LNCaP clone FGC (cell line): Measurements from ENCODE around the gene MTRF1L.
A peak's percentile ranks its signal among the peaks of the same experiment; 100 is the strongest.

Source experiments
- DNase-seq: peaks from one replicate; pipeline ENCODE4 v3.0.0-alpha.2; 2011; ENCODE audit warnings: low read depth
- H3K4me3 ChIP-seq: 2 replicates; pipeline ENCODE4 v1.5.1; 2011; ENCODE audit warnings: mild to moderate bottlenecking, low read depth, low read length, control low read depth
- TF ChIP-seq, protein P1 (sequence below): IDR thresholded peaks from 2 replicates; pipeline ENCODE4 v1.5.1; 2012; ENCODE audit warnings: mild to moderate bottlenecking; ENCODE audit not compliant: control insufficient read depth, insufficient read depth; ENCODE audit errors: extremely low read depth

Gene MTRF1L

DNA sequence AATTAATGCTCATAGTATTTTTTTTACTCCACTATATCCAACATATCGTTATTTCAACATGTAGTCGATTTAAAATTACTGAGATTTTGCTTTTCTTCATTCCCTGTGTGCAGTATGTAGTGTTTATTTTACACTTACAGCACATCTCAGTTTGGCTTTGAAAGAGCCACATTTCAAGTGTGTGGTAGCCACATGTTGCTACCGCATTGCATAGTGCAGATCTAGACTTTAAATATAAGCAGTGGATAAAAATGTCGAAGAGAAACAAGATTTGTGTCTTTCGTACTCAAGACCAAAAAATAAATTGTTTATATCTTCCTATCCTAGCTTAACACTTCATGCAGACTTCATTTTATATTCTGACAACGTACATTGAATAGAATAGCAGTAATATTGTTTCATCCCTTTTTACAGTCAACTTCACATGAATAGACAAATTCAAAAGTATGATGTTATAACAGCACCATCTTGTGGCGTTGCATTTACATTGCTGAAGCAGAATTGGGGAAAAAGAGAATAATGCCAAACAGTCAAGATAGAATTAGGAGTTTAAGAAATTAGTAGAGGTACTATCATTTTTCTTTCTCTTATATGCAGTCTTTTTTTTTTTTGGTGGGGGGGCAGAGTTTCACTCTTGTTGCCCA, 49.5 kb downstream of the MTRF1L start:
- H3K4me3 ChIP-seq, result no peak overlapping the region
- peak; percentile 11 for DNase-seq
- TF ChIP-seq, protein P1, sequence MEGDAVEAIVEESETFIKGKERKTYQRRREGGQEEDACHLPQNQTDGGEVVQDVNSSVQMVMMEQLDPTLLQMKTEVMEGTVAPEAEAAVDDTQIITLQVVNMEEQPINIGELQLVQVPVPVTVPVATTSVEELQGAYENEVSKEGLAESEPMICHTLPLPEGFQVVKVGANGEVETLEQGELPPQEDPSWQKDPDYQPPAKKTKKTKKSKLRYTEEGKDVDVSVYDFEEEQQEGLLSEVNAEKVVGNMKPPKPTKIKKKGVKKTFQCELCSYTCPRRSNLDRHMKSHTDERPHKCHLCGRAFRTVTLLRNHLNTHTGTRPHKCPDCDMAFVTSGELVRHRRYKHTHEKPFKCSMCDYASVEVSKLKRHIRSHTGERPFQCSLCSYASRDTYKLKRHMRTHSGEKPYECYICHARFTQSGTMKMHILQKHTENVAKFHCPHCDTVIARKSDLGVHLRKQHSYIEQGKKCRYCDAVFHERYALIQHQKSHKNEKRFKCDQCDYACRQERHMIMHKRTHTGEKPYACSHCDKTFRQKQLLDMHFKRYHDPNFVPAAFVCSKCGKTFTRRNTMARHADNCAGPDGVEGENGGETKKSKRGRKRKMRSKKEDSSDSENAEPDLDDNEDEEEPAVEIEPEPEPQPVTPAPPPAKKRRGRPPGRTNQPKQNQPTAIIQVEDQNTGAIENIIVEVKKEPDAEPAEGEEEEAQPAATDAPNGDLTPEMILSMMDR, result peak; percentile 75

DNA sequence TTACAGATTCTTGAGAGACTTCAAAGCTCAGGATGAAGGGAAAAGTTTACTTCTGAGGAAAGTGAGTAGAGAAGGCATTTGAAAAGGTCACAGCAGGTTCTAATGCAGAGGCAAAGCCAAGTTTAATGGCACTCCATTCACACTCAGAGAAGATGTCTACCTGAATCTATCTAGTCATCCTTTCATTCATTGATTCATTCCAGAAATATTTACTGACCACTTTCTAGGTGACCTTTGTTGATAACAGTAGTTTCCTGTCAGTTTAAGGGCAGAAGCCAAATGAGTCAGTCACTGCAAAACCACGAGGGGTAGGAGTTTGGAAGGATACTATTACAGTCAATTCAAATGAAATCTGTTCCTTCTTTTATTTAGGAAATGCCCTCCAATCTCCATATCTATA, 50.5 kb downstream of the MTRF1L start:
- no peak for DNase-seq

DNA sequence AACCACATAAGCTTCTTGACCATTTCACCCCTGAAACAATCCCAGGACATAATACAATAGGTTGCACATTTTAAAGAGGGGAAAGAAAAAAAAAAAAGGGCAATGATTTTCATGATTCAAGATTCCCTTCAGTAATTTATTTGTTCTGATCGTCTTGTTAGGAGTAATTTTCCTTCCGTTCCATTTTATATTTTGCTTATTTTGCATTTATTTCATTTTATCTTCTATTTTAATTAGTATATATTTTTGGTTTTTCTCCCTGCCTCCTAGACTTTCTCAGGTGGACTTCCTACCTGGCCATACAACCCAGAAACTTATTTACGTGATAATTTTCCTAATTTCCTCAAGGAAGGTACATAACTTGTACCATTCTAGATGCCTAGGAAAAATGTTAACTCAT, 52.3 kb downstream of the MTRF1L start:
- DNase-seq, result no peak
- TF ChIP-seq, protein P1, result no peak

More for the DNA sequence above, 50.5 kb downstream of the MTRF1L start:
- TF ChIP-seq, protein P1, result no peak
- H3K4me3 ChIP-seq, result no peak overlapping the region

DNA sequence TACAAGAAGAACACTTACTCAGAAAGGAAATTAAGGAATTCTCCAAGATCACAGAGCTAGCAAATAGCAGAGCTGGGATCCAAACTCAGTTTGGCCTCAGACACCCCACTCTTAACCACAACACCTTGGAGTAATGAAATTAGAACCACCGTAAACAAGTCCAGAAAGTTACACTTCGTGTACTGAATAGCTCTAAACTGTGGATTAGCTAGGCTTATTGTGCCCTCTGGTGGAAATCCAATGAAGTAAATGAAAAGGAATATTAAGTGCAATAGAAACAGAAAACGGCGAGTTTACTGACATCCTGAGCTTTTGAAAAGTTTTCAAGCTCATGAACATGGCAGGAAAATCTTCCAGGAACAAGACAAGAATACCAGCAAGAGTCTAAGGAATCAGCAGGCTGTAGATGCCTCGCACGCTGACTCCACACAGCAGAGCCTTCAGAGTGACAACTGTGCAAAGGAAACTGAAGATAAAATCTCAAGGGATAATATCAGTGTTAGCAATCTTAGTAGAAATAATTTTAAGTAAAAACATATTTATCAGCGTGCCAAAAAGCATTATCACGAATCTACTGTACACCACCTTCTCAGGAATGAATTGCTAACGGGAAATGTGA, 54.2 kb downstream of the MTRF1L start:
- DNase-seq, result peak; percentile 11

More for the DNA sequence above, 52.3 kb downstream of the MTRF1L start:
- no peak overlapping the region for H3K4me3 ChIP-seq

DNA sequence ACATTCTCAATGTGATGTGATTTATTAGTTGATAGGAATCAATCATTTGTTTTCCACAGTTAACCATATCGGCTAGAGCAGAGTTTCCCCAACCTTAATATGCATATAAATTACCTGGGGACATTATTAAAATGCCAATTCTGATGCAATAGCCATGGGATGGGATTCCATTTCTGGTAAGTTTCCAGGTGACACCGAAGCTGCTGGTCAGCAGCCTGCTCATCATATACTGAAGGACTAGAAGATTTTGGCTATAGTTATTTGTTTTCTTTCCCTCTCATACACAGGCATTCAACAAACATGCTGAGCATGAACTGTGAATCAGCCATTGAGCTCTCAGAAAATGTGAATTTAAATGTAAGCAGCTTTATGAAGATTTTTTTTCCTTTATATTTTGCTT, 55.5 kb downstream of the MTRF1L start:
- H3K4me3 ChIP-seq, result no peak overlapping the region
- TF ChIP-seq, protein P1, result no peak
- DNase-seq, result no peak

More for the DNA sequence above, 54.2 kb downstream of the MTRF1L start:
- H3K4me3 ChIP-seq, result no peak overlapping the region
- TF ChIP-seq, protein P1, result peak; percentile 75

DNA sequence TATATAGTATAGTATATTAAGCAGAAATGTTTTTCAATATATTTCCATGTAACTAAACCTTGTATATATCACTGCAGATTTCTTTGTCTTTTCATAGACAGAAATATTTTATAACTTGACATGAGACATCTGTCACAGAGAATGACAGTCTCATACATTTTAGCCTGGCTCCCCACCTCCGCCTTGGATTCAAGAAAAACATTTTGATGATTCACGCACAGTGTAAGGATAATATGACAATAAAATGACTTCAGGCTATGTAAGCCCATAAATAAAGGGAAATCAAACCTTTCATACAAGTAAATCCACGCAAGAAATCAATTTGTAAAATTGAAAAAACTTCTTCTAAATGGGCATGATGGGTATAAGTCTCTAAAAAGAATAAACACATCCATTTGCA, 56.0 kb downstream of the MTRF1L start:
- no peak for DNase-seq
- TF ChIP-seq, protein P1, result no peak

DNA sequence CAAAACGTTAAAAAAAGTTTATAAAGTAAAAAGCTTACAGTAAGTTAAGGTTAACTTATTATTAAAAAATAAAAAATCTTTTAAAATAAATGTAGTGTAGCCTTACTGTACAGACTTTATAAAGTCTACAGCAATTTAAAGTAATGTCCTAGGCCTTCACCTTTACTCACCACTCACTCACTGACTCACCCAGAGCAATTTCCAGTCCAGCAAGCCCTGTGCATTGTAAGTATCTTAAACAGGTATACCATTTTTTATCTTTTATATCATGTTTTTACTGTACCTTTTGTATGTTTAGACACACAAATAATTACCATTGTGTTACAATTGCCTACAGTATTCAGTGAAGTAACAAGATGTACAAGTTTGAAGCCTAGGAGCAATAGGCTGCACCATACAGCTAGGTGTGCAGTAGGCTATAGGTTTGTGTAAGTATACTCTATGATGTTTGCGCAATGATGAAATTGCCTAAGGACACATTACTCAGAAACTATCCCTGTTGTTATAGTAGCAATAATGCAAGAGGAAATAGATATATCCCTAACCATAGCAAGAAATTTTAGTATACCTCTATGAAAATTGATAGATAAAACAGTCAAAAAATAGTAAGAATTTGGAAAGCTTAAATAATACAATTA, 59.1 kb downstream of the MTRF1L start:
- TF ChIP-seq, protein P1, result no peak
- no peak for DNase-seq
- no peak overlapping the region for H3K4me3 ChIP-seq

More for the DNA sequence above, 56.0 kb downstream of the MTRF1L start:
- H3K4me3 ChIP-seq, result no peak overlapping the region
